ENCODE data around the gene CYGB.
"Not testable (repeated sequence)": the region's sequence is repeated elsewhere in the genome, so short reads cannot be mapped to it uniquely, and the experiment has no call there.

Gene CYGB

GRCh38 chr17:76519048-76519966 lies 18.2 kb downstream of the CYGB start:
- DNase-seq: no peak

GRCh38 chr17:76517638-76518038 lies 19.9 kb downstream of the CYGB start:
- no peak for DNase-seq

- DNase-seq: no peak
These were observed 22.1 kb downstream of the CYGB start for GRCh38 chr17:76515274-76515949.

GRCh38 chr17:76514355-76514754 lies 23.2 kb downstream of the CYGB start:
- not testable (repeated sequence) for DNase-seq

GRCh38 chr17:76513306-76513692 lies 24.2 kb downstream of the CYGB start:
- DNase-seq: no peak

GRCh38 chr17:76512366-76513305 lies 24.9 kb downstream of the CYGB start:
- DNase-seq: no peak

- no peak for DNase-seq
These were observed 25.7 kb downstream of the CYGB start for GRCh38 chr17:76511668-76512365.

- no peak for DNase-seq
These were observed 26.7 kb downstream of the CYGB start for GRCh38 chr17:76510831-76511244.

- DNase-seq: not testable (repeated sequence)
These were observed 28.9 kb downstream of the CYGB start for GRCh38 chr17:76508472-76509063.

GRCh38 chr17:76506408-76507345 lies 30.8 kb downstream of the CYGB start:
- DNase-seq: peak; percentile 67

GRCh38 chr17:76504117-76504516 lies 33.4 kb downstream of the CYGB start:
- no peak for DNase-seq

- DNase-seq: no peak
These were observed 34.9 kb downstream of the CYGB start for GRCh38 chr17:76502341-76503211.

- no peak for DNase-seq
These were observed 35.6 kb downstream of the CYGB start for GRCh38 chr17:76501827-76502307.

- peak; percentile 67 for DNase-seq
These were observed 36.3 kb downstream of the CYGB start, which contains the start of gene RHBDF2 for GRCh38 chr17:76501018-76501826. TSS of gene RHBDF2 (minus strand) at chr17:76501423. CDS start at chr17:76481524, 19,899 bp downstream.

GRCh38 chr17:76500747-76501017 lies 36.8 kb downstream of the CYGB start:
- DNase-seq: no peak

- DNase-seq: no peak
These were observed 37.3 kb downstream of the CYGB start for GRCh38 chr17:76500074-76500746.

- no peak for DNase-seq
These were observed 38.2 kb downstream of the CYGB start for GRCh38 chr17:76499267-76499667.

GRCh38 chr17:76498876-76499251 lies 38.6 kb downstream of the CYGB start:
- DNase-seq: no peak
